ENCODE data around the gene ECI1. TPM values are rescaled to one million over a fixed set of nuclear protein-coding genes. Genes with fewer than 3 reads are reported as not detected.

Gene ECI1, protein sequence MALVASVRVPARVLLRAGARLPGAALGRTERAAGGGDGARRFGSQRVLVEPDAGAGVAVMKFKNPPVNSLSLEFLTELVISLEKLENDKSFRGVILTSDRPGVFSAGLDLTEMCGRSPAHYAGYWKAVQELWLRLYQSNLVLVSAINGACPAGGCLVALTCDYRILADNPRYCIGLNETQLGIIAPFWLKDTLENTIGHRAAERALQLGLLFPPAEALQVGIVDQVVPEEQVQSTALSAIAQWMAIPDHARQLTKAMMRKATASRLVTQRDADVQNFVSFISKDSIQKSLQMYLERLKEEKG
- total RNA-seq: 100 to 1,000 TPM in 1 of 2 donors, 10 to 100 TPM in 1; 71.8 to 108 TPM

- TF ChIP-seq, protein P1, sequence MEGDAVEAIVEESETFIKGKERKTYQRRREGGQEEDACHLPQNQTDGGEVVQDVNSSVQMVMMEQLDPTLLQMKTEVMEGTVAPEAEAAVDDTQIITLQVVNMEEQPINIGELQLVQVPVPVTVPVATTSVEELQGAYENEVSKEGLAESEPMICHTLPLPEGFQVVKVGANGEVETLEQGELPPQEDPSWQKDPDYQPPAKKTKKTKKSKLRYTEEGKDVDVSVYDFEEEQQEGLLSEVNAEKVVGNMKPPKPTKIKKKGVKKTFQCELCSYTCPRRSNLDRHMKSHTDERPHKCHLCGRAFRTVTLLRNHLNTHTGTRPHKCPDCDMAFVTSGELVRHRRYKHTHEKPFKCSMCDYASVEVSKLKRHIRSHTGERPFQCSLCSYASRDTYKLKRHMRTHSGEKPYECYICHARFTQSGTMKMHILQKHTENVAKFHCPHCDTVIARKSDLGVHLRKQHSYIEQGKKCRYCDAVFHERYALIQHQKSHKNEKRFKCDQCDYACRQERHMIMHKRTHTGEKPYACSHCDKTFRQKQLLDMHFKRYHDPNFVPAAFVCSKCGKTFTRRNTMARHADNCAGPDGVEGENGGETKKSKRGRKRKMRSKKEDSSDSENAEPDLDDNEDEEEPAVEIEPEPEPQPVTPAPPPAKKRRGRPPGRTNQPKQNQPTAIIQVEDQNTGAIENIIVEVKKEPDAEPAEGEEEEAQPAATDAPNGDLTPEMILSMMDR (IDR thresholded peaks at IDR 0.05): peak; percentile 66 to 87
- Histone ChIP-seq H3K4me3 (peak within 1 kb of the TSS; percentile 74 to 76), H3K36me3 (peaks cover 40% of the 10 kb centered on the region), H3K27ac (peak within 1 kb of the TSS; percentile 86 to 91), H3K4me1 (peaks cover 0 to 18% of the 10 kb centered on the region in 2 donors), H3K27me3 (no peaks in the 10 kb centered on the region), H3K9me3 (no peaks in the 10 kb centered on the region)
- peak; percentile 94 for DNase-seq (ENCODE audit: low spot score)
These were observed at the start of gene ECI1 for GRCh38 chr16:2251296-2252111. Gene ECI1 (minus strand): TSS chr16:2251587. CDS start chr16:2251566, 21 bp downstream.

GRCh38 chr16:2299915-2300192, 48.5 kb upstream of the ECI1 start:
- Histone ChIP-seq H3K36me3 (peaks cover 7% of the 10 kb centered on the region), H3K27me3 (no peaks in the 10 kb centered on the region), H3K27ac (no peak overlapping the region), H3K9me3 (no peaks in the 10 kb centered on the region), H3K4me3 (no peak overlapping the region), H3K4me1 (no peaks in the 10 kb centered on the region)
- DNase-seq (ENCODE audit: low spot score): no peak
- TF ChIP-seq, protein P1 (IDR thresholded peaks at IDR 0.05): no peak

DNA sequence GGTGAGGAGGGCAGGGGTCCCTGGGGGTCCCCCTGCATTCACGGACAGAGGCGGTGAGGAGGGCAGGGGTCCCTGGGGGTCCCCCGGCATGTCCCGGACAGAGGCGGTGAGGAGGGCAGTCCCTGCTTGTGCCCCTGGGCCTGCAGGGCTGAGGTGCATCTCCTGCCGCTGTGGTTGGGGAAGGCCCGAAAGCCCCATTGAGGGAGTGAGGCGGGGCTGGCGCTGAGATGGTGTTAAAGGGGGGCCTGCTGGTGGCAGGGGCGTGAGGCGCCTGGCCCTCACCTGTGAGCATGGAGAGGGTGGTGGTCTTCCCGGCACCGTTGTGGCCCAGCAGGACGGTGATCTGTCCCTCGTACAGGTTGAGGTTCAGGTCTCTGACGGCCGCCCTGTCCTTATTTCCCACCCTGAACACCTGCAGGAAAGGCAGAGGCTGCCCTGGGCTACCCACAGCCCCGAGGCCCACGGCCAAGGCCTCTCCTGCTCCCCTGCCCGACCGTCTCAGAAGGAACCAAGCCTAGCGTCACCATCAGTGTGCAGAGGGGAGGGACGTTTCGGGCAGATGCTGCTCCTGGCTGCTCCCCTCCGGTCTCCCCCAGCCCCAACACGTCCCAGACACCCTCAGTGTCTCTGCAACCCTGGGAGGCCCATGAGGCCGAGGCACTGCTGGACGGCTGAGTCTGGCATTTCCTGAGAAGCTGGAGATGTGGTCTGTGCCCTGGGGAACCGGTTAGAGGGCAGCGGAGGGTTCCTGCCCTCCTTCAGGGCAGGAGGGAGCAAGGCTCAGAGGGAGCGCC, 47.9 kb upstream of the ECI1 start:
- DNase-seq (ENCODE audit: low spot score): no peak
- Histone ChIP-seq H3K36me3 (peaks cover 7% of the 10 kb centered on the region), H3K4me3 (no peak overlapping the region), H3K27ac (no peak overlapping the region), H3K4me1 (no peaks in the 10 kb centered on the region), H3K9me3 (no peaks in the 10 kb centered on the region), H3K27me3 (no peaks in the 10 kb centered on the region)
- TF ChIP-seq, protein P1 (IDR thresholded peaks at IDR 0.05): no peak

GRCh38 chr16:2298621-2299020, 47.2 kb upstream of the ECI1 start:
- H3K36me3 ChIP-seq: peaks cover 8% of the 10 kb centered on the region

GRCh38 chr16:2297506-2297860, 46.1 kb upstream of the ECI1 start:
- no peaks in the 10 kb centered on the region for H3K4me1 ChIP-seq
- peaks cover 6% of the 10 kb centered on the region for H3K36me3 ChIP-seq
- DNase-seq (ENCODE audit: low spot score): no peak
- TF ChIP-seq, protein P1 (IDR thresholded peaks at IDR 0.05): no peak
- H3K27ac ChIP-seq: no peak overlapping the region
- no peak overlapping the region for H3K4me3 ChIP-seq
- no peaks in the 10 kb centered on the region for H3K27me3 ChIP-seq
- no peaks in the 10 kb centered on the region for H3K9me3 ChIP-seq

More at GRCh38 chr16:2298621-2299020, 47.2 kb upstream of the ECI1 start:
- no peak overlapping the region for H3K27ac ChIP-seq
- TF ChIP-seq, protein P1 (IDR thresholded peaks at IDR 0.05): no peak
- no peak for DNase-seq (ENCODE audit: low spot score)
- no peaks in the 10 kb centered on the region for H3K9me3 ChIP-seq
- H3K27me3 ChIP-seq: no peaks in the 10 kb centered on the region
- H3K4me3 ChIP-seq: no peak overlapping the region
- H3K4me1 ChIP-seq: no peaks in the 10 kb centered on the region

Data from right atrium auricular region (tissue), 2 donors.